Neural cell (in vitro differentiated cells): ENCODE measurements around the gene POMGNT2. TPM values are rescaled to one million over a fixed set of nuclear protein-coding genes. Genes with fewer than 3 reads are reported as not detected.

Source experiments
- H2AFZ ChIP-seq: fragments of 200-600, 300-800 bp; sonication (generic), shearing (Covaris generic); 2 replicates; pipeline ENCODE4 v1.6.0; 2014; ENCODE audit warnings: low read depth, mild to moderate bottlenecking, antibody characterized with exemption, low read length, moderate library complexity
- H3F3A ChIP-seq: fragments of 200-600 bp; shearing (Covaris generic); 2 replicates; pipeline ENCODE4 v1.6.1; 2016; ENCODE audit warnings: mild to moderate bottlenecking, moderate library complexity, mixed read lengths, antibody characterized with exemption, low read length; ENCODE audit not compliant: insufficient read depth, poor library complexity, severe bottlenecking
- H3K27ac ChIP-seq: fragments of 200-600, 300-800 bp; sonication (generic), shearing (Covaris generic); 2 replicates; pipeline ENCODE4 v1.5.1; 2014; ENCODE audit warnings: mild to moderate bottlenecking, low read length, moderate library complexity
- H3K27me3 ChIP-seq: fragments of 300-800, 200-600 bp; sonication (generic), shearing (Covaris generic); 2 replicates; pipeline ENCODE4 v1.6.0; 2014; ENCODE audit warnings: mild to moderate bottlenecking, low read depth, low read length, moderate library complexity; ENCODE audit not compliant: insufficient read depth
- H3K36me3 ChIP-seq: fragments of 300-800, 200-600 bp; sonication (generic), shearing (Covaris generic); 2 replicates; pipeline ENCODE4 v1.5.1; 2014; ENCODE audit warnings: mild to moderate bottlenecking, antibody characterized with exemption, low read length, moderate library complexity; ENCODE audit not compliant: insufficient read depth
- H3K4me2 ChIP-seq: fragments of 300-800, 200-600 bp; sonication (generic), shearing (Covaris generic); 2 replicates; pipeline ENCODE4 v1.6.0; 2014; ENCODE audit warnings: mild to moderate bottlenecking, low read length
- H3K4me3 ChIP-seq: fragments of 300-800, 200-600 bp; sonication (generic), shearing (Covaris generic); 2 replicates; pipeline ENCODE4 v1.5.1; 2014; ENCODE audit warnings: mild to moderate bottlenecking, low read length, moderate library complexity
- H3K79me2 ChIP-seq: fragments of 200-600 bp; shearing (Covaris generic); replicated peaks from 2 replicates; pipeline ENCODE4 v1.6.0; 2014; ENCODE audit warnings: mild to moderate bottlenecking, low read length, moderate library complexity; ENCODE audit not compliant: insufficient read depth
- H3K9ac ChIP-seq: fragments of 300-800, 200-600 bp; sonication (generic), shearing (Covaris generic); 2 replicates; pipeline ENCODE4 v1.6.1; 2016; ENCODE audit warnings: mild to moderate bottlenecking, low read length, mixed read lengths
- H3K9me2 ChIP-seq: fragments of 200-600 bp; shearing (Covaris generic); 2 replicates; pipeline ENCODE4 v1.6.1; 2016; ENCODE audit warnings: mild to moderate bottlenecking, low read length, mixed read lengths; ENCODE audit not compliant: insufficient read depth
- H3K9me3 ChIP-seq: fragments of 200-600, 300-800 bp; sonication (generic), shearing (Covaris generic); 2 replicates; pipeline ENCODE4 v1.6.1; 2016; ENCODE audit warnings: mild to moderate bottlenecking, mixed run types, low read length, moderate library complexity, mixed read lengths
- H4K20me1 ChIP-seq: fragments of 200-600 bp; shearing (Covaris generic); 2 replicates; pipeline ENCODE4 v1.6.1; 2016; ENCODE audit warnings: mild to moderate bottlenecking, mixed run types; ENCODE audit not compliant: insufficient read depth
- CTCF ChIP-seq: fragments of 450-650 bp; IDR thresholded peaks from 2 replicates; pipeline ENCODE4 v1.5.1; 2014; ENCODE audit warnings: antibody characterized with exemption, mild to moderate bottlenecking, moderate library complexity; ENCODE audit not compliant: poor library complexity, severe bottlenecking
- EP300 ChIP-seq: fragments of 450-650 bp; conservative IDR thresholded peaks from 2 replicates; pipeline ENCODE4 v1.6.1; 2014; ENCODE audit warnings: antibody characterized with exemption, mild to moderate bottlenecking, moderate library complexity; ENCODE audit not compliant: poor library complexity, severe bottlenecking
- EZH2 ChIP-seq: fragments of 200-600, 300-800 bp; shearing (Covaris generic), sonication (generic); IDR thresholded peaks from 2 replicates; pipeline ENCODE4 v1.6.1; 2014; ENCODE audit warnings: antibody characterized with exemption, low read length, borderline replicate concordance, mild to moderate bottlenecking; ENCODE audit not compliant: insufficient read depth, poor library complexity, severe bottlenecking
- MXI1 ChIP-seq: fragments of 450-650 bp; conservative IDR thresholded peaks from 2 replicates; pipeline ENCODE4 v1.6.1; 2014; ENCODE audit warnings: antibody characterized with exemption, mild to moderate bottlenecking; ENCODE audit not compliant: poor library complexity, severe bottlenecking
- POLR2AphosphoS5 ChIP-seq: IDR thresholded peaks from 2 replicates; pipeline ENCODE4 v1.6.1; 2012
- RAD21 ChIP-seq: fragments of 450-650 bp; conservative IDR thresholded peaks from 2 replicates; pipeline ENCODE4 v1.6.1; 2014; ENCODE audit warnings: antibody characterized with exemption, mild to moderate bottlenecking, moderate library complexity
- REST ChIP-seq: IDR thresholded peaks from 2 replicates; pipeline ENCODE4 v1.6.1; 2012; ENCODE audit warnings: borderline replicate concordance
- SMC3 ChIP-seq: fragments of 450-650 bp; conservative IDR thresholded peaks from 2 replicates; pipeline ENCODE4 v1.6.1; 2014; ENCODE audit warnings: antibody characterized with exemption, mild to moderate bottlenecking, moderate library complexity; ENCODE audit not compliant: poor library complexity
- TAF1 ChIP-seq: IDR thresholded peaks from 2 replicates; pipeline ENCODE4 v1.6.1; 2012; ENCODE audit warnings: low read depth
- polyA plus RNA-seq: library from polyadenylated mRNA; depleted of rRNA; stranded (reverse); fragments of >200 nt; gene quantifications from 2 replicates; pipeline ENCODE4 v1.2.3, GENCODE V29; 2014

Gene POMGNT2
- polyA plus RNA-seq, 1 donor from 2014 or later = 25.7 TPM

- H3K36me3 ChIP-seq = no peaks in the 10 kb centered on the region
- no peaks in the 10 kb centered on the region for H4K20me1 ChIP-seq
- H3K79me2 ChIP-seq = no peaks in the 10 kb centered on the region
- TF ChIP-seq TAF1 (no peak), REST (no peak), EZH2 (no peak), CTCF (no peak), EP300 (no peak), POLR2AphosphoS5 (no peak), RAD21 (no peak), SMC3 (no peak), MXI1 (no peak)
- no peaks in the 10 kb centered on the region for H3K9me3 ChIP-seq
- H3K27ac ChIP-seq = no peak overlapping the region
- peak overlapping the region; percentile 90 for H3K4me3 ChIP-seq
- no peaks in the 10 kb centered on the region for H3K9me2 ChIP-seq
- H2AFZ ChIP-seq = no peak overlapping the region
- no peaks in the 10 kb centered on the region for H3K27me3 ChIP-seq
- peak overlapping the region; percentile 35 for H3K4me2 ChIP-seq
- H3K9ac ChIP-seq = no peak overlapping the region
- H3F3A ChIP-seq = no peaks in the 10 kb centered on the region
Measured at GRCh38 chr3:43106293-43106628, 382 bp upstream of the POMGNT2 start.

GRCh38 chr3:43104660-43105595 is 951 bp downstream of the POMGNT2 start:
- H3K9ac ChIP-seq = peak overlapping the region; percentile 84

More at GRCh38 chr3:43104660-43105595, 951 bp downstream of the POMGNT2 start:
- H3K27ac ChIP-seq = no peak overlapping the region
- H4K20me1 ChIP-seq = no peaks in the 10 kb centered on the region
- no peaks in the 10 kb centered on the region for H3K9me3 ChIP-seq
- no peaks in the 10 kb centered on the region for H3K9me2 ChIP-seq
- TF ChIP-seq REST = no peak
- no peak for TF ChIP-seq EP300
- TF ChIP-seq SMC3 = no peak
- no peak for TF ChIP-seq RAD21
- no peak for TF ChIP-seq POLR2AphosphoS5
- TF ChIP-seq CTCF = no peak
- H3K27me3 ChIP-seq = no peaks in the 10 kb centered on the region
- peak overlapping the region; percentile 70 for H3K4me2 ChIP-seq
- no peaks in the 10 kb centered on the region for H3K79me2 ChIP-seq
- H3K4me3 ChIP-seq = peak overlapping the region; percentile 90
- no peaks in the 10 kb centered on the region for H3F3A ChIP-seq
- H3K36me3 ChIP-seq = no peaks in the 10 kb centered on the region
- H2AFZ ChIP-seq = no peak overlapping the region
